IMR-90 (cell line): ENCODE data around the gene CBLIF. TPM values are rescaled to one million over a fixed set of nuclear protein-coding genes. Genes with fewer than 3 reads are reported as not detected.

Experiments used
- ATAC-seq: fragments of 200-7000 bp; cut with Tn5 transposase; 2 replicates; pipeline ENCODE4 v1.9.1; 2020; ENCODE audit warnings: low read depth, mild to moderate bottlenecking, moderate library complexity
- BruUV-seq: library from RNA; stranded (reverse); fragments of 400-500 nt; replicated peaks from 2 replicates; lab custom pipeline; 2021; lab: Mats Ljungman, UMichigan
- CTCF ChIA-PET: fragments of 300-600 bp; formaldehyde crosslinking; extraction: SDS; loops from one replicate; lab custom pipeline; 2021; ENCODE audit warnings: antibody characterized with exemption; lab: Yijun Ruan, JAX
- POLR2A ChIA-PET: fragments of 300-600 bp; sonication (Branson Sonifier 250); formaldehyde crosslinking; loops from one replicate; lab custom pipeline; 2022; ENCODE audit warnings: antibody characterized with exemption; ENCODE audit not compliant: unreplicated experiment; lab: Charles Lee
- DNase-seq: peaks from one replicate; pipeline ENCODE4 v3.0.0; 2013
- H2AFZ ChIP-seq: replicated peaks from 2 replicates; pipeline ENCODE3; 2013; ENCODE audit warnings: low read length, mild to moderate bottlenecking; ENCODE audit not compliant: poor library complexity
- H2AK5ac ChIP-seq: 2 replicates; pipeline ENCODE4 v1.6.1; 2013; ENCODE audit warnings: low read depth, low read length, inconsistent platforms
- H2AK9ac ChIP-seq: replicated peaks from 2 replicates; pipeline ENCODE3; 2013; ENCODE audit warnings: mild to moderate bottlenecking, low read depth, low read length, moderate library complexity; ENCODE audit not compliant: poor library complexity
- H2BK120ac ChIP-seq: 2 replicates; pipeline ENCODE4 v1.6.1; 2013; ENCODE audit warnings: low read depth, low read length, inconsistent platforms
- H2BK15ac ChIP-seq: 3 replicates; pipeline ENCODE4 v1.6.1; 2013; ENCODE audit warnings: low read depth, low read length, inconsistent platforms
- H2BK20ac ChIP-seq: 2 replicates; pipeline ENCODE4 v1.6.1; 2013; ENCODE audit warnings: low read depth, mild to moderate bottlenecking, inconsistent platforms, low read length, moderate library complexity
- H2BK5ac ChIP-seq: 2 replicates; pipeline ENCODE4 v1.6.1; 2013; ENCODE audit warnings: mild to moderate bottlenecking, low read depth, low read length, inconsistent platforms; ENCODE audit not compliant: poor library complexity, severe bottlenecking
- H3K14ac ChIP-seq: replicated peaks from 2 replicates; pipeline ENCODE4 v1.6.1; 2013; ENCODE audit warnings: low read depth, low read length, inconsistent platforms
- H3K18ac ChIP-seq: 2 replicates; pipeline ENCODE4 v1.6.1; 2013; ENCODE audit warnings: low read depth, low read length, control low read depth
- H3K23ac ChIP-seq: 2 replicates; pipeline ENCODE4 v1.6.1; 2013; ENCODE audit warnings: low read depth, low read length, inconsistent platforms
- H3K27ac ChIP-seq: 2 replicates; pipeline ENCODE4 v1.5.1; 2013; ENCODE audit warnings: mild to moderate bottlenecking, control low read depth, low read length; ENCODE audit not compliant: insufficient read depth
- H3K27me3 ChIP-seq: 2 replicates; pipeline ENCODE4 v1.6.1; 2013; ENCODE audit warnings: low read length; ENCODE audit not compliant: control insufficient read depth, insufficient read depth
- H3K36me3 ChIP-seq: 2 replicates; pipeline ENCODE4 v1.6.1; 2013; ENCODE audit warnings: low read length, mixed read lengths; ENCODE audit not compliant: control insufficient read depth, insufficient read depth
- H3K4ac ChIP-seq: 2 replicates; pipeline ENCODE4 v1.6.1; 2013; ENCODE audit warnings: low read depth, low read length, inconsistent platforms
- H3K4me1 ChIP-seq: 2 replicates; pipeline ENCODE4 v1.6.1; 2013; ENCODE audit warnings: low read length, mixed read lengths; ENCODE audit not compliant: control insufficient read depth, insufficient read depth
- H3K4me2 ChIP-seq: 2 replicates; pipeline ENCODE4 v1.6.1; 2013; ENCODE audit warnings: low read depth, mild to moderate bottlenecking, control low read depth, low read length, moderate library complexity
- H3K4me3 ChIP-seq: 2 replicates; pipeline ENCODE4 v1.5.1; 2013; ENCODE audit warnings: low read depth, mild to moderate bottlenecking, control low read depth, low read length, moderate library complexity; ENCODE audit not compliant: insufficient read depth
- H3K56ac ChIP-seq: 2 replicates; pipeline ENCODE4 v1.6.1; 2013; ENCODE audit warnings: low read length, inconsistent platforms; ENCODE audit not compliant: insufficient read depth; ENCODE audit errors: extremely low read depth
- H3K79me1 ChIP-seq, 2 experiments: 2 replicates each; pipeline ENCODE4 v1.6.1; 2013; ENCODE audit warnings: low read length in 2 of 2, inconsistent platforms in 1 of 2, low read depth in 1 of 2
- H3K9ac ChIP-seq: 2 replicates; pipeline ENCODE4 v1.6.1; 2013; ENCODE audit warnings: low read depth, low read length, control low read depth
- H3K9me1 ChIP-seq: 2 replicates; pipeline ENCODE4 v1.6.1; 2013; ENCODE audit warnings: low read length, inconsistent platforms; ENCODE audit not compliant: insufficient read depth
- H3K9me3 ChIP-seq: 2 replicates; pipeline ENCODE4 v1.6.1; 2013; ENCODE audit warnings: low read length; ENCODE audit not compliant: control insufficient read depth, insufficient read depth
- H4K20me1 ChIP-seq: 2 replicates; pipeline ENCODE4 v1.6.1; 2013; ENCODE audit warnings: low read length, inconsistent platforms; ENCODE audit not compliant: insufficient read depth
- H4K5ac ChIP-seq: 2 replicates; pipeline ENCODE4 v1.6.1; 2013; ENCODE audit warnings: mild to moderate bottlenecking, low read depth, low read length, control low read depth
- H4K8ac ChIP-seq, 2 experiments: 2 replicates each; pipeline ENCODE4 v1.6.1; 2013; ENCODE audit warnings: low read depth in 2 of 2, low read length in 2 of 2, control low read depth in 1 of 2, inconsistent platforms in 1 of 2
- H4K91ac ChIP-seq: 2 replicates; pipeline ENCODE4 v1.6.1; 2013; ENCODE audit warnings: low read depth, low read length, inconsistent platforms; ENCODE audit not compliant: insufficient read depth
- BHLHE40 ChIP-seq: fragments of 150-350 bp; IDR thresholded peaks from 2 replicates; pipeline ENCODE4 v1.6.1; 2016; ENCODE audit warnings: mild to moderate bottlenecking, low read depth, low read length
- CEBPB ChIP-seq: IDR thresholded peaks from 2 replicates; pipeline ENCODE4 v1.6.1; 2012; ENCODE audit warnings: low read depth, low read length, improper control_type of control experiment
- CHD1 ChIP-seq: IDR thresholded peaks from 2 replicates; pipeline ENCODE4 v1.6.1; 2012; ENCODE audit warnings: low read depth, low read length, improper control_type of control experiment
- CTCF ChIP-seq: conservative IDR thresholded peaks from 2 replicates; pipeline ENCODE4 v1.5.1; 2012; ENCODE audit warnings: mild to moderate bottlenecking, low read depth, low read length, improper control_type of control experiment
- ELK1 ChIP-seq: fragments of 150-350 bp; IDR thresholded peaks from 2 replicates; pipeline ENCODE4 v1.6.1; 2016; ENCODE audit warnings: low read depth, mild to moderate bottlenecking, low read length, moderate library complexity, borderline replicate concordance
- FOS ChIP-seq: fragments of 150-350 bp; IDR thresholded peaks from 2 replicates; pipeline ENCODE4 v1.6.1; 2016; ENCODE audit warnings: low read depth, low read length
- MAFK ChIP-seq: IDR thresholded peaks from 2 replicates; pipeline ENCODE4 v1.6.1; 2012; ENCODE audit warnings: low read depth, low read length, improper control_type of control experiment
- MAZ ChIP-seq: IDR thresholded peaks from 2 replicates; pipeline ENCODE4 v1.6.1; 2012; ENCODE audit warnings: low read depth, mild to moderate bottlenecking, low read length, improper control_type of control experiment, moderate library complexity, borderline replicate concordance
- MXI1 ChIP-seq: IDR thresholded peaks from 2 replicates; pipeline ENCODE4 v1.6.1; 2012; ENCODE audit warnings: low read depth, mild to moderate bottlenecking, low read length, moderate library complexity, borderline replicate concordance
- NFE2L2 ChIP-seq: fragments of 150-350 bp; IDR thresholded peaks from 2 replicates; pipeline ENCODE4 v1.6.1; 2016; ENCODE audit warnings: low read depth, mild to moderate bottlenecking, low read length
- POLR2A ChIP-seq: IDR thresholded peaks from 2 replicates; pipeline ENCODE4 v1.6.1; 2012; ENCODE audit warnings: mild to moderate bottlenecking, low read depth, low read length
- RAD21 ChIP-seq: IDR thresholded peaks from 2 replicates; pipeline ENCODE4 v1.6.1; 2012; ENCODE audit warnings: low read length, improper control_type of control experiment
- RCOR1 ChIP-seq: IDR thresholded peaks from 2 replicates; pipeline ENCODE4 v1.6.1; 2012; ENCODE audit warnings: mild to moderate bottlenecking, low read length, improper control_type of control experiment; ENCODE audit not compliant: insufficient replicate concordance
- RFX5 ChIP-seq: IDR thresholded peaks from 2 replicates; pipeline ENCODE4 v1.8.0; 2012; ENCODE audit warnings: low read depth, mild to moderate bottlenecking, low read length, moderate library complexity
- SMC3 ChIP-seq: fragments of 150-350 bp; IDR thresholded peaks from 2 replicates; pipeline ENCODE4 v1.6.1; 2016; ENCODE audit warnings: low read depth, mild to moderate bottlenecking, antibody characterized with exemption, low read length, moderate library complexity
- USF2 ChIP-seq: fragments of 150-350 bp; IDR thresholded peaks from 2 replicates; pipeline ENCODE4 v1.6.1; 2017; ENCODE audit warnings: mild to moderate bottlenecking, antibody characterized with exemption, low read length, low read depth
- WGBS, 2 experiments: methylation state at CpG; one replicate each; pipeline versions ENCODE4 v1.1.5 to v1.1.7; 2013; ENCODE audit warnings: missing lambda C conversion rate in 2 of 2; ENCODE audit not compliant: insufficient read length in 1 of 2; ENCODE audit errors: extremely low coverage in 2 of 2; 5-methylcytosine and 5-hydroxymethylcytosine counted together
- dilution Hi-C: fragments of 300-500 bp; cut with HindIII; formaldehyde crosslinking; loops from one replicate; pipeline ENCODE4 v1.14.3; 2018; ENCODE audit warnings: low sequenced_read_pairs; ENCODE audit not compliant: unreplicated experiment
- in situ Hi-C: fragments of 300-500 bp; cut with MboI; formaldehyde crosslinking; loops from 3 replicates; pipeline ENCODE4 v1.14.3; 2019; ENCODE audit warnings: low sequenced_read_pairs, inconsistent platforms, mixed read lengths
- intact Hi-C: fragments of 100-400 bp; cut with micrococcal nuclease; formaldehyde crosslinking; loops from 2 replicates; pipeline ENCODE4 v1.10.0; 2022
- polyA plus RNA-seq, 3 experiments: library from polyadenylated mRNA; depleted of rRNA; stranded (reverse); fragments of >200 nt; gene quantifications; 2 replicates each; pipeline ENCODE4 v1.2.3, GENCODE V29; 2012; ENCODE audit warnings: low replicate concordance in 1 of 3
- total RNA-seq: library from RNA; depleted of rRNA; stranded (reverse); fragments of >200 nt; gene quantifications from 2 replicates; pipeline ENCODE4 v1.2.3, GENCODE V29; 2012

CBLIF gene
- total and polyA plus RNA-seq, 2 of the 4 experiments (the other 2 are of a cell fraction), result not detected

GRCh38 chr11:59807047-59807610, 38.2 kb downstream of the CBLIF start:
- in situ Hi-C loops (loop anchor here (10.0 kb wide), 1 partner anchor 252 kb away; no protein-coding TSS in a partner anchor), intact Hi-C loops (no loop called here), dilution Hi-C loops (no loop called here)
- no peak overlapping the region for H2AFZ ChIP-seq
- no peak overlapping the region for H2AK9ac ChIP-seq
- no peak overlapping the region for H3K4me2 ChIP-seq
- no peak overlapping the region for H2BK120ac ChIP-seq
- H2AK5ac ChIP-seq, result no peak overlapping the region
- no peak overlapping the region for H4K91ac ChIP-seq
- no peak overlapping the region for H3K27ac ChIP-seq
- no peak overlapping the region for H3K23ac ChIP-seq
- H4K8ac ChIP-seq, result no peak overlapping the region
- H3K9me1 ChIP-seq, result no peaks in the 10 kb centered on the region; the same call in 1 of the 2 replicates
- H3K4ac ChIP-seq, result no peak overlapping the region
- BruUV-seq, result no TSS peak
- H3K18ac ChIP-seq, result no peak overlapping the region
- peaks cover 12% of the 10 kb centered on the region for H3K36me3 ChIP-seq
- H3K9ac ChIP-seq, result no peak overlapping the region
- H3K4me3 ChIP-seq, result no peak overlapping the region
- ChIA-PET CTCF (no interaction called here), POLR2A (no interaction called here)
- H2BK20ac ChIP-seq, result no peak overlapping the region
- H3K27me3 ChIP-seq, result no peaks in the 10 kb centered on the region
- no peak overlapping the region for H3K56ac ChIP-seq
- TF ChIP-seq CEBPB (no peak), RFX5 (no peak), POLR2A (no peak), ELK1 (no peak), CHD1 (no peak), MAZ (no peak), MXI1 (no peak), RCOR1 (no peak), BHLHE40 (no peak), SMC3 (no peak), USF2 (no peak), FOS (no peak), MAFK (no peak), CTCF (no peak), NFE2L2 (no peak), RAD21 (no peak)
- ATAC-seq, result no peak
- H2BK5ac ChIP-seq, result no peak overlapping the region
- DNase-seq, result no peak
- peaks cover 3% of the 10 kb centered on the region; the same call in 1 of the 2 replicates for H3K4me1 ChIP-seq
- no peak overlapping the region for H4K5ac ChIP-seq
- no CpG with 5 or more reads among the region's 1 CpG for WGBS, 2 experiments
- no peak overlapping the region for H3K14ac ChIP-seq
- H3K79me1 ChIP-seq, result peaks cover 0 to 14% of the 10 kb centered on the region in 2 experiments; a peak in 3 of 4 replicates
- no peaks in the 10 kb centered on the region for H4K20me1 ChIP-seq
- no peaks in the 10 kb centered on the region for H3K9me3 ChIP-seq
- H2BK15ac ChIP-seq, result no peak overlapping the region
